Ishikawa (cell line): ENCODE data around the gene FAM25G.

ENCODE experiments used
- CREB1 ChIP-seq: IDR thresholded peaks from 2 replicates; pipeline ENCODE4 v1.6.1; 2012; ENCODE audit warnings: low read depth
- EP300 ChIP-seq: IDR thresholded peaks from 2 replicates; pipeline ENCODE4 v1.6.1; 2012; ENCODE audit warnings: borderline replicate concordance
- MAX ChIP-seq: IDR thresholded peaks from 2 replicates; pipeline ENCODE4 v1.6.1; 2012
- NFIC ChIP-seq: IDR thresholded peaks from 2 replicates; pipeline ENCODE4 v1.6.1; 2012
- TAF1 ChIP-seq: IDR thresholded peaks from 2 replicates; pipeline ENCODE4 v1.6.1; 2012; ENCODE audit warnings: low read depth, mild to moderate bottlenecking
- TCF12 ChIP-seq: IDR thresholded peaks from 2 replicates; pipeline ENCODE4 v1.6.1; 2012; ENCODE audit warnings: low read depth
- TEAD4 ChIP-seq: IDR thresholded peaks from 2 replicates; pipeline ENCODE4 v1.6.1; 2012
- YY1 ChIP-seq: IDR thresholded peaks from 2 replicates; pipeline ENCODE4 v1.6.1; 2012; ENCODE audit warnings: low read depth
- TF ChIP-seq, protein P1 (sequence below): IDR thresholded peaks from 2 replicates; pipeline ENCODE4 v1.6.1; 2012; ENCODE audit warnings: low read depth, mild to moderate bottlenecking
- TF ChIP-seq, protein P2 (sequence below): IDR thresholded peaks from 2 replicates; pipeline ENCODE4 v1.6.1; 2012

GRCh38 chr10:47457528-47457820 lies 34.0 kb downstream of the FAM25G start:
- TF ChIP-seq TEAD4 (no peak), YY1 (no peak), MAX (no peak), TAF1 (no peak), CREB1 (no peak), TCF12 (no peak), NFIC (no peak), EP300 (no peak)
- TF ChIP-seq, protein P1, sequence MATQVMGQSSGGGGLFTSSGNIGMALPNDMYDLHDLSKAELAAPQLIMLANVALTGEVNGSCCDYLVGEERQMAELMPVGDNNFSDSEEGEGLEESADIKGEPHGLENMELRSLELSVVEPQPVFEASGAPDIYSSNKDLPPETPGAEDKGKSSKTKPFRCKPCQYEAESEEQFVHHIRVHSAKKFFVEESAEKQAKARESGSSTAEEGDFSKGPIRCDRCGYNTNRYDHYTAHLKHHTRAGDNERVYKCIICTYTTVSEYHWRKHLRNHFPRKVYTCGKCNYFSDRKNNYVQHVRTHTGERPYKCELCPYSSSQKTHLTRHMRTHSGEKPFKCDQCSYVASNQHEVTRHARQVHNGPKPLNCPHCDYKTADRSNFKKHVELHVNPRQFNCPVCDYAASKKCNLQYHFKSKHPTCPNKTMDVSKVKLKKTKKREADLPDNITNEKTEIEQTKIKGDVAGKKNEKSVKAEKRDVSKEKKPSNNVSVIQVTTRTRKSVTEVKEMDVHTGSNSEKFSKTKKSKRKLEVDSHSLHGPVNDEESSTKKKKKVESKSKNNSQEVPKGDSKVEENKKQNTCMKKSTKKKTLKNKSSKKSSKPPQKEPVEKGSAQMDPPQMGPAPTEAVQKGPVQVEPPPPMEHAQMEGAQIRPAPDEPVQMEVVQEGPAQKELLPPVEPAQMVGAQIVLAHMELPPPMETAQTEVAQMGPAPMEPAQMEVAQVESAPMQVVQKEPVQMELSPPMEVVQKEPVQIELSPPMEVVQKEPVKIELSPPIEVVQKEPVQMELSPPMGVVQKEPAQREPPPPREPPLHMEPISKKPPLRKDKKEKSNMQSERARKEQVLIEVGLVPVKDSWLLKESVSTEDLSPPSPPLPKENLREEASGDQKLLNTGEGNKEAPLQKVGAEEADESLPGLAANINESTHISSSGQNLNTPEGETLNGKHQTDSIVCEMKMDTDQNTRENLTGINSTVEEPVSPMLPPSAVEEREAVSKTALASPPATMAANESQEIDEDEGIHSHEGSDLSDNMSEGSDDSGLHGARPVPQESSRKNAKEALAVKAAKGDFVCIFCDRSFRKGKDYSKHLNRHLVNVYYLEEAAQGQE = no peak
- TF ChIP-seq, protein P2, sequence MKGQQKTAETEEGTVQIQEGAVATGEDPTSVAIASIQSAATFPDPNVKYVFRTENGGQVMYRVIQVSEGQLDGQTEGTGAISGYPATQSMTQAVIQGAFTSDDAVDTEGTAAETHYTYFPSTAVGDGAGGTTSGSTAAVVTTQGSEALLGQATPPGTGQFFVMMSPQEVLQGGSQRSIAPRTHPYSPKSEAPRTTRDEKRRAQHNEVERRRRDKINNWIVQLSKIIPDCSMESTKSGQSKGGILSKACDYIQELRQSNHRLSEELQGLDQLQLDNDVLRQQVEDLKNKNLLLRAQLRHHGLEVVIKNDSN = no peak
